Endothelial cell of umbilical vein (primary cell): ENCODE measurements around the gene CX3CR1. TPM values are rescaled to one million over a fixed set of nuclear protein-coding genes. Genes with fewer than 3 reads are reported as not detected.

Experiments used
- BruUV-seq: library from RNA; stranded (reverse); fragments of 400-500 nt; replicated peaks from 2 replicates; lab custom pipeline; 2021; lab: Mats Ljungman, UMichigan
- CTCF ChIA-PET: fragments of 300-600, 350-600 bp; sonication (Branson Sonifier 250); formaldehyde crosslinking; loops from one replicate; lab custom pipeline; 2021; ENCODE audit warnings: antibody characterized with exemption, inconsistent platforms; lab: Charles Lee
- POLR2A ChIA-PET: fragments of 300-600, 350-600 bp; sonication (Branson Sonifier 250); formaldehyde crosslinking; loops from one replicate; lab custom pipeline; 2021; ENCODE audit warnings: antibody characterized with exemption, inconsistent platforms; lab: Charles Lee
- DNase-seq: peaks from one replicate; pipeline ENCODE4 v3.0.0-alpha.2; 2011; ENCODE audit warnings: low read depth, low spot score
- FAIRE-seq: peaks from 2 replicates; lab custom pipeline; 2011; peaks lifted over from hg19 to GRCh38; lab: Jason Lieb, UNC
- H2AFZ ChIP-seq: 2 replicates; pipeline ENCODE4 v1.6.0; 2012; ENCODE audit warnings: low read depth, low read length, control low read depth, inconsistent platforms
- H3K27ac ChIP-seq: 2 replicates; pipeline ENCODE4 v1.5.1; 2011; ENCODE audit warnings: low read depth, mild to moderate bottlenecking, control low read depth, low read length, moderate library complexity; ENCODE audit not compliant: insufficient read depth
- H3K27me3 ChIP-seq, 2 experiments: 2 replicates each; pipeline versions ENCODE4 v1.6.0 to v1.6.1; 2011; ENCODE audit warnings: low read length in 2 of 2, mixed read lengths in 1 of 2; ENCODE audit not compliant: control insufficient read depth in 2 of 2, insufficient read depth in 2 of 2
- H3K36me3 ChIP-seq, 2 experiments: 2 replicates in 1 of 2; 3 replicates in 1 of 2; pipeline ENCODE4 v1.5.1; 2011; ENCODE audit warnings: low read length in 2 of 2, mild to moderate bottlenecking in 1 of 2, moderate library complexity in 1 of 2; ENCODE audit not compliant: control insufficient read depth in 2 of 2, insufficient read depth in 2 of 2; ENCODE audit errors: extremely low read depth in 1 of 2
- H3K4me1 ChIP-seq: 3 replicates; pipeline ENCODE4 v1.5.1; 2011; ENCODE audit warnings: mild to moderate bottlenecking, low read length; ENCODE audit not compliant: control insufficient read depth, insufficient read depth; ENCODE audit errors: extremely low read depth
- H3K4me2 ChIP-seq: 2 replicates; pipeline ENCODE4 v1.6.1; 2011; ENCODE audit warnings: low read length, control low read depth, mixed read lengths; ENCODE audit not compliant: insufficient read depth
- H3K4me3 ChIP-seq, 3 experiments: fragments of 200-600 bp in 1 of 3; sonication (generic), shearing (Covaris generic) in 1 of 3; replicated peaks in 1 of 3; 2 replicates each; pipeline ENCODE4 v1.5.1; 2011 to 2016; ENCODE audit warnings: control low read depth in 3 of 3, low read length in 3 of 3, mild to moderate bottlenecking in 2 of 3, inconsistent platforms in 1 of 3, low read depth in 1 of 3, moderate library complexity in 1 of 3; ENCODE audit not compliant: insufficient read depth in 1 of 3
- H3K79me2 ChIP-seq: 2 replicates; pipeline ENCODE4 v1.6.0; 2012; ENCODE audit warnings: low read length, inconsistent platforms; ENCODE audit not compliant: control insufficient read depth, insufficient read depth
- H3K9ac ChIP-seq: replicated peaks from 2 replicates; pipeline ENCODE3; 2011; ENCODE audit warnings: low read length, control low read depth; ENCODE audit not compliant: insufficient read depth; ENCODE audit errors: extremely low read depth
- H3K9me1 ChIP-seq: replicated peaks from 3 replicates; pipeline ENCODE4 v1.6.0; 2011; ENCODE audit warnings: mild to moderate bottlenecking, low read length; ENCODE audit not compliant: control insufficient read depth, insufficient read depth; ENCODE audit errors: extremely low read depth
- H3K9me3 ChIP-seq: replicated peaks from 2 replicates; pipeline ENCODE4 v1.5.1; 2012; ENCODE audit warnings: low read length, inconsistent platforms; ENCODE audit not compliant: control insufficient read depth, insufficient read depth
- H4K20me1 ChIP-seq: replicated peaks from 2 replicates; pipeline ENCODE3; 2011; ENCODE audit warnings: mild to moderate bottlenecking, low read length; ENCODE audit not compliant: control insufficient read depth, insufficient read depth; ENCODE audit errors: extremely low read depth
- EZH2 ChIP-seq: IDR thresholded peaks from 2 replicates; pipeline ENCODE4 v1.6.1; 2012; ENCODE audit warnings: borderline replicate concordance, low read depth, mild to moderate bottlenecking, moderate library complexity, low read length, inconsistent platforms; ENCODE audit not compliant: severe bottlenecking
- FOS ChIP-seq: IDR thresholded peaks from 2 replicates; pipeline ENCODE4 v1.6.1; 2011; ENCODE audit warnings: mild to moderate bottlenecking, low read length, moderate library complexity, borderline replicate concordance; ENCODE audit not compliant: insufficient read depth
- GATA2 ChIP-seq: IDR thresholded peaks from 2 replicates; pipeline ENCODE4 v1.7.0; 2011; ENCODE audit warnings: low read depth, mild to moderate bottlenecking, moderate library complexity, mixed read lengths, low read length; ENCODE audit not compliant: insufficient read length, insufficient read depth
- JUN ChIP-seq: IDR thresholded peaks from 2 replicates; pipeline ENCODE4 v1.6.1; 2011; ENCODE audit warnings: borderline replicate concordance, low read depth; ENCODE audit not compliant: insufficient read length, insufficient read depth
- MYC ChIP-seq: IDR thresholded peaks from one replicate; pipeline ENCODE4 v1.6.1; 2011; ENCODE audit warnings: mild to moderate bottlenecking, low read depth, low read length
- POLR2A ChIP-seq: IDR thresholded peaks from 2 replicates; pipeline ENCODE4 v1.6.1; 2012; ENCODE audit warnings: low read depth, mild to moderate bottlenecking, control low read depth, low read length
- POLR2AphosphoS5 ChIP-seq: IDR thresholded peaks from 2 replicates; pipeline ENCODE4 v1.6.1; 2012; ENCODE audit warnings: low read depth, mild to moderate bottlenecking, control low read depth, low read length, moderate library complexity; ENCODE audit not compliant: insufficient read depth
- dilution Hi-C: fragments of 300-500 bp; cut with MboI; formaldehyde crosslinking; loops from one replicate; pipeline ENCODE4 v1.15.0; 2019; ENCODE audit warnings: low sequenced_read_pairs; ENCODE audit not compliant: extremely low pct_ligation_motif_present
- intact Hi-C: fragments of 100-400 bp; cut with micrococcal nuclease; formaldehyde crosslinking; loops from one replicate; pipeline ENCODE4 v1.10.0; 2022
- polyA plus RNA-seq, 4 experiments: library from polyadenylated mRNA; depleted of rRNA in 3 of 4; stranded (reverse) in 3 of 4; unstranded in 1 of 4; fragments of >200 nt; gene quantifications; 2 replicates each; pipeline versions ENCODE4 v1.2.1 to v1.2.3, GENCODE V29; 2011 to 2012; ENCODE audit warnings: missing spikeins in 1 of 4
- total RNA-seq: library from RNA; stranded (reverse); gene quantifications from 2 replicates; pipeline ENCODE4 v1.2.3, GENCODE V29; 2021
- TF ChIP-seq, protein P1 (sequence below): IDR thresholded peaks from 2 replicates; pipeline ENCODE4 v1.6.1; 2011; ENCODE audit not compliant: insufficient read depth, insufficient read length
- TF ChIP-seq, protein P2 (sequence below), 2 donors: IDR thresholded peaks; 1 replicate in 1 of 2; 2 replicates in 1 of 2; pipeline ENCODE4 v1.5.1; 2011; ENCODE audit warnings: low read length in 2 of 2, mild to moderate bottlenecking in 2 of 2, moderate library complexity in 2 of 2, control low read depth in 1 of 2, inconsistent platforms in 1 of 2, low read depth in 1 of 2; ENCODE audit not compliant: insufficient read depth in 1 of 2; ENCODE audit errors: extremely low read depth in 1 of 2

Gene CX3CR1
- total and polyA plus RNA-seq, 2 donors (not counting 3 experiments of a cell fraction or from before 2014, with no cell fraction given) = not detected

GRCh38 chr3:39302178-39302577 is 22.3 kb upstream of the CX3CR1 start:
- Histone ChIP-seq H3K4me1 (no peaks in the 10 kb centered on the region), H3K9ac (no peak overlapping the region), H3K36me3 (no peaks in the 10 kb centered on the region), H3K9me3 (no peaks in the 10 kb centered on the region), H3K9me1 (no peaks in the 10 kb centered on the region), H3K27ac (no peak overlapping the region), H3K27me3 (peaks cover 2 to 4% of the 10 kb centered on the region in 2 experiments), H3K4me3 (no peak overlapping the region), H4K20me1 (no peaks in the 10 kb centered on the region), H3K4me2 (no peak overlapping the region), H2AFZ (no peak overlapping the region), H3K79me2 (no peaks in the 10 kb centered on the region)
- BruUV-seq = no TSS peak
- intact Hi-C loops = no loop called here
- no peak for FAIRE-seq
- DNase-seq = no peak
- POLR2A ChIA-PET = no interaction called here
- dilution Hi-C loops = no loop called here
- CTCF ChIA-PET = interaction anchor here (1.3 kb wide), 1 partner anchor 76 kb away, joined by 3 read pairs; no protein-coding TSS in a partner anchor
- TF ChIP-seq JUN (no peak), FOS (no peak), EZH2 (no peak), POLR2A (no peak), GATA2 (no peak), POLR2AphosphoS5 (no peak), MYC (no peak)
- TF ChIP-seq, protein P1, sequence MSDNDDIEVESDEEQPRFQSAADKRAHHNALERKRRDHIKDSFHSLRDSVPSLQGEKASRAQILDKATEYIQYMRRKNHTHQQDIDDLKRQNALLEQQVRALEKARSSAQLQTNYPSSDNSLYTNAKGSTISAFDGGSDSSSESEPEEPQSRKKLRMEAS = no peak
- TF ChIP-seq, protein P2, sequence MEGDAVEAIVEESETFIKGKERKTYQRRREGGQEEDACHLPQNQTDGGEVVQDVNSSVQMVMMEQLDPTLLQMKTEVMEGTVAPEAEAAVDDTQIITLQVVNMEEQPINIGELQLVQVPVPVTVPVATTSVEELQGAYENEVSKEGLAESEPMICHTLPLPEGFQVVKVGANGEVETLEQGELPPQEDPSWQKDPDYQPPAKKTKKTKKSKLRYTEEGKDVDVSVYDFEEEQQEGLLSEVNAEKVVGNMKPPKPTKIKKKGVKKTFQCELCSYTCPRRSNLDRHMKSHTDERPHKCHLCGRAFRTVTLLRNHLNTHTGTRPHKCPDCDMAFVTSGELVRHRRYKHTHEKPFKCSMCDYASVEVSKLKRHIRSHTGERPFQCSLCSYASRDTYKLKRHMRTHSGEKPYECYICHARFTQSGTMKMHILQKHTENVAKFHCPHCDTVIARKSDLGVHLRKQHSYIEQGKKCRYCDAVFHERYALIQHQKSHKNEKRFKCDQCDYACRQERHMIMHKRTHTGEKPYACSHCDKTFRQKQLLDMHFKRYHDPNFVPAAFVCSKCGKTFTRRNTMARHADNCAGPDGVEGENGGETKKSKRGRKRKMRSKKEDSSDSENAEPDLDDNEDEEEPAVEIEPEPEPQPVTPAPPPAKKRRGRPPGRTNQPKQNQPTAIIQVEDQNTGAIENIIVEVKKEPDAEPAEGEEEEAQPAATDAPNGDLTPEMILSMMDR (IDR thresholded peaks at IDR 0.05; ENCODE audit: extremely low read depth in 1 of 2, insufficient read depth in 1 of 2, low read depth in 1 of 2, low read length in 2 of 2) = no peak
